Measurements from ENCODE around the gene MESP1. TPM values are rescaled to one million over a fixed set of nuclear protein-coding genes. Genes with fewer than 3 reads are reported as not detected.
A peak's percentile ranks its signal among the peaks of the same experiment; 100 is the strongest.

MESP1 gene
- total RNA-seq, 1 donor from 2014 or later, result 2.0 TPM

DNA sequence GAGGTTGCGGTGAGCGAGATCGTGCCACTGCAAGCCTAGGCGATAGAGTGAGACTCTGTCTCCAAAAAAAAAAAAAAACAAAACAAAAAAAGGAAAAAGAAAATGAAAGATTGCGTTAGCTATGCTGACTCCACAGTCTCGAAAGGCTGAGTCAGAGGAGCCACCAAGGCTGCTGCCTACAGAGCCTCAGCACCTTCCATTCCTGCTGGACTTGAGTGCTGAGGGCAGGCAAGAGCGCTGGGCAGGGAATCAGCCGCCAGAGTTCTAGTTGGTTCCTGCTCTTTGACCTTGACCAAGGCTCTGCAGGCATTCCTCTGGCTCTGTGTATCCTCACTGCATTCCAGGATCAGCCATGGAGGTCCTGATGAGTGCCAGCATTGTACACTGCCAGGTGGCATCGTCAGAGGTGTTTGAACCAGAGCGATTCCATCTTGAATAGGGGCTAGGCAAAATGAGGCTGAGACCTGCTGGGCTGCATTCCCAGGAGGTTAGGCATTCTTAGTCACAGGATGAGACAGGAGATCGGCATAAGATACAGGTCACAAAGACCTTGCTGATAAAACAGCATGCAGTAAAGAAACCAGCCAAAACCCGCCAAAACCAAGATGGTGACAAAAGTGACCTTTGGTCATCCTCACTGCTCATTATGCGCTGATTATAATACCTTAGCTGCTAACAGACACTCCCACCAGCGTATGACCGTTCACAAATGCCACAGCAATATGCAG, 31.0 kb upstream of the MESP1 start:
- FAIRE-seq (no peak), DNase-seq (ENCODE audit: low spot score in 2 of 2) (no peak)

DNA sequence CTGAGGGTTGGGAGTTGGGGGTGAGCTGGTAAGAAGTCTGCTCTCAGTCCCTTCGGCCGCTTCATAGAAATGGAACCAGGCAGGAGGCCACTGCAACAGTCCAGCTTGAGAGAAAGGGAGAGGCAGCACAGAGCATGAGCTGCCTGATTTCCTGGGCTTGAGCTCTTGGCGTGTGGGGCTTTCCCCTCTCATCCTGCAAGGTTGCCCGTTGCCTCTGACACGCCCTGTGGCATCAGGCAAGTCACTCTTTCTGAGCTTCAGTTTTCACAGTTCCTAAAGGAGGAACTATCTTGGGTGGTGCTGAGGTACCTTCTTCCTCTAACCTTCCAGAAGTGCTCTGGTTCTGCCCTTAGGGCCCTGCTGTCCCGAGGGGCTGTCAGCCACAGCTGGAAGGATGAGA, 30.0 kb upstream of the MESP1 start:
- no peak for FAIRE-seq
- no peak for DNase-seq (ENCODE audit: low spot score in 2 of 2)

DNA sequence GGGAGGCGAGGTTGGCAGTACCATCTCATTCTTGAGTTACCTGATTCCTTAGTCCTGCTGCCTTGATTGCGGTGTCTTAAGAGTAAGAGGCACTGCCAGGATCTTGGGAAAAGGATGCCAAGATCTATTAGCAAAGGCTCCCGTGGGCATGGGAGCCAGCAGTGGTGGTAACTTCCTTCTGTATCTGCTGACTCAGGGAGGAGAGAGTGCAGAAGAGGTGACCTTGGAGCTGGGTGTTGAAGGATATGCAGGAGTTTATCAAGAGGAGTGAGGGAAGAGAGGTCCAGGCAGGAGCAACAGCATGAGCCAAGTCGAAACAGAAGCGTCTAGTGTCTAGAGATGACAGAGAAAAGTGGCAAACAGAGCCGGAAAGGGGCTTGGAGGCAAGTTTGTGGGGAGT, 29.6 kb upstream of the MESP1 start:
- no peak for FAIRE-seq

DNA sequence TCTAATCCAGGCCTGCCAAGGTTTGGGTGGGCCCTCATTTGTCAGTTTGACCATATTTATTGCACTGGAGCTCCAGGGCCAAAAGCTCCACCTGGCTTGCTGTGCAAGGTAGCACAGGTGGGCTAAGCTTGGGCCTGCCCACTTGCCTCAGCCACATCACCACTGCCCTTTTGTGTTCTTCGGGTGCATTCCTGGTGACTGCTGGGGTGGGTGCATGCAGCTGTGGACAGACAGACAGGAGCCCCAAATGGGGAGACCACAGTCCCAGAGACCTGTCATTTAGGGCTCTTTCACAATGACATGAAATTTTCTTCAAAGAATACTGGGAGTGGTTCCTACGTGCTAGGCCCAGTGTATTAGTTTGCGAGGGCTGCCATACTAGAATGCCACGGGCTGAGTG, 27.8 kb upstream of the MESP1 start:
- no peak for FAIRE-seq

More for the DNA sequence above, 29.6 kb upstream of the MESP1 start:
- DNase-seq (ENCODE audit: low spot score in 2 of 2), result no peak

DNA sequence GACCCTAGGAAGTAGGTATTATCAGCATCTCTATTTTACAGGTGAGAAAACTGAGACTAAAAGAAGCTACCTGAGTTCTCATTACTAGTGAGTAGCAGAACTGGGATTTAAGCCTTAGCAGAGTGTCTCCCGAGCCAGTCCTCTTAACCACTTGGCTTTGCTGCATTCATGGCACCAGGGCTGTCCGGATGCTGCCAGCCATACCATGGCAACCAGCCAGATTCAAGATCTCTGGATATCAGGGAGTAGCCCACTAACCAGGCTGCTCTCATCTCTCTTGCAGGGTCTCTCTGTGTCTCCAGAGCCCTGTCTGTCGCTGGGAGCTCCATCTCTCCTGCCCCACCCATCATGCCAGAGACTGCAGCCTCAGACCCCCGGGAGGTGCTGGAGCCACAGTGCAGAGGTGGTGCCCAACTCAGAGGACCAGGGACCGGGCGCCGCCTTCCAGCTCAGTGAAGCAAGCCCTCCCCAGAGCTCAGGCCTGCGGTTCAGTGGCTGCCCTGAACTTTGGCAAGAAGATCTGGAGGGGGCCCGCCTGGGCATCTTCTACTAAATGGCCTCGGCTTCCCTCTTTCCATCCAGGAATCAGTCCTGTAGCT, 26.8 kb upstream of the MESP1 start:
- DNase-seq (ENCODE audit: low spot score in 2 of 2) (no peak), FAIRE-seq (no peak)

More for the DNA sequence above, 27.8 kb upstream of the MESP1 start:
- no peak for DNase-seq (ENCODE audit: low spot score in 2 of 2)

DNA sequence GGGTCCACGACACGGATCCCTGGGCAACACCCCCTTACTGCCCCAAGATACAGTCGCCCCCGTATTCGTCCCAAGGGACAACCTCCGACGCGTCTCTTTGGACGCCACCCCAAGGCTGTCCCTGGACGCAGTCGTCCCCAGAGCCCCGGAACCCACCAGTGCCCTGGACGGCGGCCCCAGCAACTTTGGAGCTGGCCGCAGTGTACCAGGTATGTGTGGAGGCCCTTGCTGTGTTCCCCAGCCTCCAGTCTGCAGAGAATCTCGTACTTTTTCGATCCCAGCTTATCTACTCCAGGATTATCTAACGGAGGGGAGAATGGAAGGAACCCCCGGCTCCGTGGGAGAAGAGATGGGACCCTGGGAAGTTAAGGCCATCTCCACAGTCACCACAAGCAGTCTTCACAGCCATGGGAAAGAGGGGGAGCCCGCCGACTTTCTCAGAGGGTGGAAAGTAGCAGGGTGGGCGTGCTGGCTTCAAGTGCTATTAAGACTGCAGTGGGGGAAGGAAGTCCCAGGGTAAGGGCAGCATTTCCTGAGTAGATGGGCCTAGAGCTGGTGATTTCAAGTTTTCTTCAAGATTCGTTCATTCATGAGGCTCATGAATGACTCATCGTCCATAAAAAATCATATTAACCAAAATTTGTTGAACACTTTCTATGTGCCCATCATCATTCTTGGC, 26.2 kb upstream of the MESP1 start:
- FAIRE-seq, result no peak
- no peak for DNase-seq (ENCODE audit: low spot score in 2 of 2)

DNA sequence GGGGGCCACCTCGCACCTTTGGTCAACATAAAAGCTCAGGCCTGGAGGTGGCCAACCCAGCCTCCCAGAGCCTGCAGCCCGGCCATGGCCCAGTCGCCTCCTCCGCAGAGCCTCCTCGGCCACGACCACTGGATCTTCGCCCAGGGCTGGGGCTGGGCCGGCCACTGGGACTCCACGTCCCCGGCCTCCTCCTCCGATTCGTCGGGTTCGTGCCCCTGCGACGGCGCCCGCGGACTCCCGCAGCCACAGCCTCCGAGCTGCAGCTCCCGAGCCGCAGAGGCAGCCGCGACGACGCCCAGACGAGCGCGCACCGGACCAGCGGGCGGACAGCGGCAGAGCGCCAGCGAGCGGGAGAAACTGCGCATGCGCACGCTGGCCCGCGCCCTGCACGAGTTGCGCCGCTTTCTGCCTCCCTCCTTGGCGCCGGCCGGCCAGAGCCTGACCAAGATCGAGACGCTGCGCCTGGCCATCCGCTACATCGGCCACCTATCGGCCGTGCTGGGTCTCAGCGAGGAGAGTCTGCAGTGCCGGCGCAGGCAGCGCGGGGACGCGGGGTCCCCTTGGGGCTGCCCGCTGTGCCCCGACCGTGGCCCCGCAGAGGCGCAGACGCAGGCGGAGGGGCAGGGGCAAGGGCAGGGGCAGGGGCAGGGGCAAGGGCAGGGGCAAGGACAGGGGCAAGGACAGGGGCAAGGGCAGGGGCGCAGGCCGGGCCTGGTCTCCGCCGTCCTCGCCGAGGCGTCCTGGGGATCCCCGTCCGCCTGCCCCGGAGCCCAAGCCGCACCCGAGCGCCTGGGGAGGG, 25.4 kb upstream of the MESP1 start, which contains the start of gene MESP2:
MESP2 (plus strand) TSS at position 59 of the 799 bp plus-strand sequence; CDS start at position 85, 26 bp downstream.
- DNase-seq (ENCODE audit: low spot score in 2 of 2) (peak; percentile 84 to 86), FAIRE-seq (no peak)

DNA sequence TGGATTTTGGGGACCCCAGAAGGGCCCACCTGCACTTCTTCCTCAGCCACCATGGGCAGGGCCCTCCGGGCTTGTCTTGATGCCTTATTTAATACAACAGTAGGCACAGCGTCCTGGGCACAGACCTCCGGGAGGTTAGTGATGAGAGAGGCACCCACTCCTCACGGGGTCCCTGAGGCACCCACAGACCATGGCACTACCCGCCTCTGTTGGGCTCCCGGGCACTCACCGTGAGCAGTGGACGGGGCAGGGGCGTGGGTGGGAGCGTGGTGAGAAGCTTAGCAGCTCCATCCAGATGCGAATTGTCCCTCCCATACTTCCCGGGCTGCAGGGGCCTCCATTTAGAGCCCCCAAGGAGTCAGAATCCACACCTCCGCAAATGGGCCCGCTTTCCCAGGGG, 24.8 kb upstream of the MESP1 start:
- FAIRE-seq (no peak), DNase-seq (ENCODE audit: low spot score in 2 of 2) (no peak)

DNA sequence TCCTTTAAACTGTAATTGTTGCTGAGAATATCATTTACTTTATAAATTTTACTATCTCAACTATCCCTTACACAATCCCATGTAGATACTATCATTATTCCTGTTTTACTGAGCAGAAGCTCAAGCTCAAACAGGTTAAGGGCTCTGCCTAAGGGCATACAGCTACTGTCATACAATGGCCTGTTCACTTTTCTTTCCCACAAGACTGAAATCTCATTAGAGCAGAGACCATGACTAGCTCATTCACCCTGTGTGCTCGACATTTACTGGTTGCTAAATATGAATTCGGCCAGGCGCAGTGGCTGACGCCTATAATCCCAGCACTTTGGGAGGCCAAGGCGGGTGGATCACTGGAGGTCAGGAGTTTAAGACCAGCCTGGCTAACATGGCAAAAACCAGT, 23.4 kb upstream of the MESP1 start:
- FAIRE-seq (no peak), DNase-seq (ENCODE audit: low spot score in 2 of 2) (no peak)

DNA sequence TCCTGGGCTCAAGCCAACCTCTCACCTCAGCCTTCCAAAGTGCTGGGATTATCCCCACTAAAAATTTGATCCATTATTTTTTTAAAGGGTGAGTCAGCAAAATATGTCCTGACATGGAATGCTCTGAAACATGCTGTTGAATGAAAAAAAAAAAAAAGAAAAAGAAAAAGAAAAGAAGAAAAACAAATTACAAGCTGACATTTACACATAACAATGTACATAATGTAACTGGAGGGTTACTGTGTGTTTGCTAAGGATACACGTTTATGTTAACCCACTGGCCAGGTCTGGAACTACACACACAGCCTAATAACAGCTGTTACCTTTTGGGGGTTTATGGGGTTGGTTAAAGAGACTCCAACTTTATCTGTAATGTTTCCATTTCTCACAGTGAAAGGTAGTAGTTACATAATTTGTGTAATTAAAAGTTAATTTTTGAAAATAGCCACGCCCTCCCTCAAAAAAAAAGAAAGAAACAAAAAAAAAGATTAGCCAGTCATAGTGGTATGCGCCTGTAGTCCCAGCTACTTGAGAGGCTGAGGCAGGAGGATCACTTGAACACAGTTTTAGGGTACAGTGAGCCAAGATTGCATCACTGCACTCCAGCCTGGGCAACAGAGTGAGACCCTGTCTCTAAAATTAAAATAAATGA, 22.0 kb upstream of the MESP1 start:
- DNase-seq (ENCODE audit: low spot score in 2 of 2) (no peak), FAIRE-seq (no peak)

DNA sequence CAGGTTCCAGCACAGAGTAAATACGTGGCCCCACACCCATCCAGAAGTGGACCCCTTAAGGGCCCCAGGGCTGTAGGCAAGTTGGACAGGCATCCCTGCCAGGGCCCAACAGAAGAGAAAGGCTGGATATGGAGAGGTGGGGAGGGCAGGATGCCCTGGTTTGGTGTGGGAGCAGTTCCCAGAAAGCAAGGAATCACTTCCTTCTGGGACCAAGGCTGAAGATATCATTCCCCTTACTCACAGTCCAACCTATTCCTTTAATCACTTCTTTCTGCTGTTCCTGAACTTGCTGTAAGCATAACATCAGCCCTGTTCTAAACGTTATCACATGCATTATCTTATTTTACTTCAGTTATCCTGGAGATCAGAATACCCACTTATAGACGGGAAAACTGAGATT, 19.0 kb upstream of the MESP1 start:
- FAIRE-seq, result no peak
- DNase-seq (ENCODE audit: low spot score in 2 of 2), result no peak

DNA sequence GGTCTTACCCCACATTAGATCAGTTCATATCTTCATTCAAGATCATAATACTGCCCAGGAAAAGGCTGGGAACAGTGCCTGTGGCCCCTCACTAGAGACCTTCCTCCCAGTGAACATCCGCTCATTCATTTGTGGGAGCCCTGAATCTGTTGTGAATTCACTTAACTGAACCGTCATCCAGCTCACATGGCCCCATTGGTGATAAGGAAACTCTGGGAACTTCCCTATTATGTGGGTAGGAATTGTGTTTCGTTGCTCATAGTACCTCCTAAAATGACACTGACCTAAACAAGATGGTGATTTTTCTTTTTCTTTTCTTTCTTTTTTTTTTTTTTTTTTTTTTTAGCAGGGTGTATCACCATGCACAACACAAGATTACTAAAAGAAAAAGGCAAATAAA, 18.3 kb upstream of the MESP1 start:
- no peak for FAIRE-seq
- no peak for DNase-seq (ENCODE audit: low spot score in 2 of 2)

DNA sequence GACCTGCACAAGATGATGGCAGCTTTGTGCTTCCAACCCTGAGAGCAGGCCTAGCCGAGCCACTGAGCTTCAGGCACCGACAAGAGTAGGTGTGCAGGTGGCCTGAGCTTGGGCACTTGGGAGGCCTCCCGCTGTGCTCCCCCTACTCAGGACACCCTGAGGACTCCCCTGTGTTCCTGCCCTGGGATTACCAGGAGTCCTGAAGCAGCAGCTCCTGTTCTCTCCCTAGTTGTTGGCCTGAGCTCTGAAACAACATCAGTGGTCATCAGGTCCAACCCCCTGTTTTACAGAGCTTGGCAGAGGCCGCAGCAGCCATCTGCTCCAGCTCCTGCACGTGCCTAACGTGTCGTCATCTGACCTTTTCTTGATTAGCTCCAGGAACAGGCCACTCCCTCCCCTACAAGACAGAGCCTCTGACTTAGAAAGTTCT, 17.0 kb upstream of the MESP1 start:
- no peak for DNase-seq (ENCODE audit: low spot score in 2 of 2)
- no peak for FAIRE-seq

DNA sequence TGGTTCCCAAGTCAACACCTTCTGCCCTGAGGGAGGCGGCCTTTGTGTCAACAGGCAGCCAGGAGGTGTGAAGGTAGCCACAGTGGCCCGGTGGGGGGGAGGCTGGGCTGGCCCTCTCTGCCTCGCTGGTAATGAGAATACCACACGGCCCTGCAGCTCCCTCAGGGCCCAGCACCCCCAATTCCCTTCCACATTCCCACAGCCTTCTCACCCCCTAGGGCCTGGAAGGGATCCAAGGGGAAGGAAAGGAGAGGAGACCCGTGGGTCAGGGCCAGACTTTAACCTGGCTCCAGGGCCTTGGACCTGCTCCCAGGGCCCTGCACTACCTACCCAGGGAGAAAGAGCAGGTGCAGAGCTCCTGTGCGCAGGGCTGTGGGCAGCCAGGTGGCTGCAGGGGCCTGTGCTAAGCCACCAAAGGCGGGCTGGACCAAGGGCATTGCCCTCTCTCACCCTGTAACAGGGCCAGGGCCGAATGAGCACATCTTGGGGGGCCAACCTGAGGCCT, 16.4 kb upstream of the MESP1 start:
- no peak for DNase-seq (ENCODE audit: low spot score in 2 of 2)
- FAIRE-seq, result no peak

DNA sequence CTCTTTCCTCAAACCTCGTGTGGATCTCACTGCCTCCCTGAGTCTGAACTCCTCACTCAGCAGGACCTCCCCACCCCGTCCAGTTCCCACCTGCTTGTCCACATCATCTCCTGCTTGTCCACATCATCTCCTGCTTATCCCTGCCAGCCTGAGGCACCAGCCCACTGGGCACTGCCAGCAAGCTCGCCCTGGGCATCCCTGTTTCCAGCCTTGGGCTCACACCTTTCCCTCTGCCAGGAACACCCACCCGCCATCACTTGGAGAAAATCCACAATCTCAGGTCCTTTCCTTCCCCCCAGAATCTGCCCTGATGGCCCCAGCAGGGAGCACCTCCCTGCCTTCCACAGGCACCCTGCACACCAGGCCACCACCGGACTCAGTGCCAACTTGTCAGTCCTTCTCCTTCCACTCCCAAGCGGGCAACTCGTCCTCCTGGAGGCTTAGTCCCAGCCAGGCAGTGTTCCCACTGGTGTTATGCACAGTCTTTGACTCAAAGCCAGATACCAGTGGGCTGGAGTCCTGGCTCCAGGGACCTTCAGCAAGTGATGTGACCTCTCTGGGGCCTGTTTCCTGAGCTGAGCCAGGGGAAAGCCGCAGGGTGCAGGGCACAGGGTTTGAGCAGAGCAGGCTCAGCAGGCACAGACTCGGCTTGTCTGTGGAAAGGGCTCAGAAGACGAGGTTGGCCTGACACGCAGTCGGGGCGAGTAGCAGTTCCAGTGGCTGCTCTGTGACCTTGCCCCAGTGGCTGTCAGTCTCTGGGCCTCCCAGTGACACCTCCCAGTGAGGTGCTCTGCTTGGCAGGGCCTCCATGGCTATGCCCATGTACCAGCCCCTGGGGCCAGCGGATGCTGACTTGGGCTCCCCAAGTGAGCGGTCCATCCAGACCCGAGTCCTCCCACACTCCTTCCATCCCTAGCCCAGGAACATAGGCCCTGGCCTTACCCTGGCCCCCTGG, 15.6 kb upstream of the MESP1 start:
- no peak for FAIRE-seq
- no peak for DNase-seq (ENCODE audit: low spot score in 2 of 2)

DNA sequence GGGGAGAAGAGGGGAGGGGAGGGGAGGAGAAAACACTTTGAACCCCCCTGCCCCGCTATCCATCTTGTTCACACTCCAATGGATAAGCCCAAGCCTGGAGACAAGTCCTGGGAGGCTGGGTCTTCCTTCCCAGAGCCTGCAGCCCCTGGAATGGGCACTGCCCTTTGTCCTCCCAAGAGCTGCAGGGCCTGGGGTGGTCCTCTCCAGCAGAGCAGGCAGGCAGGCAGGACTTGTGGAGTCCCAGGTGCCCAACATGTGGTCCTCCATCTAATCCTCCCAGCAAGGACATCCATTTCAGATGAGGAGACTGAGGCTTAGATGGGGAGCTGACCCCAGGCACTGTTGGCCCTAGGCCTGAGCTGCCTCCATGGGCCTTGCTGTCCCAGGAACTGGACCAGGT, 14.6 kb upstream of the MESP1 start:
- no peak for DNase-seq (ENCODE audit: low spot score in 2 of 2)
- no peak for FAIRE-seq

DNA sequence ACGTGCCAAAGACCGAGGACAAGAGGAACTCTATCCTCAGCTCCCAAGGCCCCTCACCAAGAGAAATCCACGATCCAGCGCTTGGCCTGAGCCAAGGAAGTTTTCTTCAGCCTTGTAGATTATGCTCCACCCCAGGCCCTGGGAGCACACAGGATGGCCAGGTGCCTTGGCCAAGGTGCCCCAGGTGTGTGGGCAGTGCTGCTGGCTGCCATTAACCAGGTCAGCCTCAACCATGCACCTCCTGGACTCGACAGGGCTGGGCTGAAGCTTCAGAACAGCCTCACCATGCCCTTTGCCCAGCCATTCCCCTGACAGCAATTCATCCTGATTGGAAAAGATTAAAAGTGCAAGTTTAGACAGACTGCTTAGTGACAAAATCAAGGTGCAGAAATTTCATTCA, 10.9 kb upstream of the MESP1 start:
- no peak for DNase-seq (ENCODE audit: low spot score in 2 of 2)
- FAIRE-seq, result no peak

DNA sequence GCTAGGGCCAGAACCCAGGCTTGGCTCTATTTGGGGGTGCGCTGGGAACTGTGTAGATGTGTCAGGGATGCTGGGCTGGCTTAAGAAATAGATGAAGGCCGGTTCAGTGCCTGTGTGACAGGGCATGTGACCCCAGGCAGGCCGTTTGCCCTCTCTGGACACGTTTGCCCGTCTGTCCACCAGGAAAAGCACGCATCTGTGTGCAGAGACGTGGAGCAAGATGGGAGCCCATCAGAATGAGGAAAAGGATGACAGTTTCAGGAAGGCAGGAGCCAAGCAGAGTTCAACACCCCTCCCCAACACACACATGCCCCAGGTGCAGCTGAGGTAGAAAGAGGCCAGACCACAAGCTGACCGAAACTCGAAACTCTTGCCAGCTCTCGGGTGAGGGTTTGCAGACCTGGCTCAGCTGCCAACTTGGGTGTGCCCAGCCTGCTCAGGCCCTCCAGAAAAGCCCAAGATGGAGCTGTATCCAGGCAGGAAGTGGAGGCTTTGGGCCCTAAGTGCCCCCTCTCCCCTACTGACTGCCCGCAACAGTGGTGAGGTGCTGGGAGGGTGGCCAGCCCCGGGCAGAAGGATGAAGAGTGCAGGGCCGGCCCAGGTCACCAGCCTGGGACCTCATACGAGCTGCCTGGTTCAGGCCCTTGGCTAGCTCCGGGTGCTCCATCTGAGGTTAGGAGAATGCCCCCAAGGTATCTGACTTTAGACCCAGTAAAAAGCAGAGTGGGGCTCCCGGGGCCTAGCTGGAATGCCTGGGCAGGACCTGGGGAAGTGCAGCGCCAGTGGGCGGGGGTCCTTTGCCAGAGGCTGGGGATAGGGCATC, 10.2 kb upstream of the MESP1 start:
- FAIRE-seq (no peak), DNase-seq (ENCODE audit: low spot score in 2 of 2) (no peak)
